Motor neuron (in vitro differentiated cells): ENCODE measurements around the gene PINLYP. TPM values are rescaled to one million over a fixed set of nuclear protein-coding genes. Genes with fewer than 3 reads are reported as not detected.

Source experiments
- ATAC-seq, 8 experiments: fragments of 200-7000 bp; cut with Tn5 transposase; replicated peaks in 6 of 8; 2 replicates each; pipeline ENCODE4 v1.8.0; 2021; ENCODE audit warnings: mild to moderate bottlenecking in 8 of 8, moderate library complexity in 8 of 8
- H3K27ac ChIP-seq, 2 donors: fragments of 250-450 bp; sonication (Bioruptor Pico); 2 replicates each; pipeline ENCODE4 v1.9.0; 2021; ENCODE audit warnings: antibody characterized with exemption in 2 of 2, mild to moderate bottlenecking in 2 of 2, moderate library complexity in 1 of 2
- H3K4me1 ChIP-seq, 2 donors: fragments of 250-450 bp; sonication (Bioruptor Pico); replicated peaks in 1 of 2; 2 replicates each; pipeline ENCODE4 v1.6.1; 2021; ENCODE audit warnings: antibody characterized with exemption in 2 of 2, mild to moderate bottlenecking in 2 of 2, moderate library complexity in 1 of 2
- H3K4me3 ChIP-seq, 5 donors: fragments of 250-450 bp; sonication (Bioruptor Pico); 2 replicates each; pipeline ENCODE4 v1.9.0; 2021; ENCODE audit warnings: antibody characterized with exemption in 5 of 5, mild to moderate bottlenecking in 5 of 5, moderate library complexity in 4 of 5
- WGBS, 10 experiments: fragments of 450-650 bp; shearing (Covaris generic); methylation state at CpG; one replicate each; pipeline ENCODE4 v1.0.0; 2022; 5-methylcytosine and 5-hydroxymethylcytosine counted together
- in situ Hi-C, 9 experiments: fragments of 400-800 bp; cut with MboI; loops; one replicate each; pipeline ENCODE4 v1.15.0; 2021; ENCODE audit warnings: low sequenced_read_pairs in 9 of 9, low pct_unique_long_range_greater_than_20kb in 2 of 9; ENCODE audit not compliant: unreplicated experiment in 9 of 9
- total RNA-seq, 8 experiments: library from RNA; unstranded; fragments of 300-600 nt; gene quantifications; 2 replicates each; pipeline versions ENCODE4 v1.2.3 to v1.2.4, GENCODE V29; 2022

PINLYP gene
- total RNA-seq, 8 experiments from 2014 or later: 0.64 to 22.4 (median 3.0) TPM

DNA sequence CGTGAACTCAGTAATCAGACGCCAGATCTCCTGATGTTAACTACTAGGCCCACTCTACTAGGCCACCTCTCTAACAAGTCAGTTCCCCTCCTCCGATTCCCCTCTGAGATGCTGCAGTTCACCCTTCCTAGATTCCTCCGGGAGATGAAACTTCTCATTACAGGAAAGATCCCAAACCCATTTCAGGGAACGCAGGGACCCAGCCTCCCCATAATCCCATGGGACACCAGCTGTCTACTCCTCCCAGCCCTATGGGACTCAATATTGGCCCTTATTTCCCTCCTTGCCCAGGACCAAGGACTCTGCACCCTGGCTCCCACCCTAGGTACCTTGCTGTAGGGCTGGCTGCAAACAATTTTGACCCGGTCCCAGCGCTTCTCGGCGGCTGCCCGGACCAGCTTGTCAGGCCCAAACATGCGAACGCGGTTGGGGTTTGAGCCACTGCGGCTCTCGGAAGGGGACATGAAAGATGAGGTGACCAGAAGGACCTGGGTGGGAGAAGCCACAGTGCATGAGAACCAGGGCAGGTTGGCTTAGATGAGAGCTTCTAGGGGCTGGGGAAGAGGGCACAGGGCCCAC, 21.2 kb upstream of the PINLYP start:
- H3K27ac ChIP-seq: no peak overlapping the region
- in situ Hi-C loops: no loop called here
- WGBS, 10 experiments: 80 to 100% (median 98%) methylated on average over 1 to 6 of the region's 15 CpGs; no CpG with 5 or more reads in 6 of the 10 experiments

DNA sequence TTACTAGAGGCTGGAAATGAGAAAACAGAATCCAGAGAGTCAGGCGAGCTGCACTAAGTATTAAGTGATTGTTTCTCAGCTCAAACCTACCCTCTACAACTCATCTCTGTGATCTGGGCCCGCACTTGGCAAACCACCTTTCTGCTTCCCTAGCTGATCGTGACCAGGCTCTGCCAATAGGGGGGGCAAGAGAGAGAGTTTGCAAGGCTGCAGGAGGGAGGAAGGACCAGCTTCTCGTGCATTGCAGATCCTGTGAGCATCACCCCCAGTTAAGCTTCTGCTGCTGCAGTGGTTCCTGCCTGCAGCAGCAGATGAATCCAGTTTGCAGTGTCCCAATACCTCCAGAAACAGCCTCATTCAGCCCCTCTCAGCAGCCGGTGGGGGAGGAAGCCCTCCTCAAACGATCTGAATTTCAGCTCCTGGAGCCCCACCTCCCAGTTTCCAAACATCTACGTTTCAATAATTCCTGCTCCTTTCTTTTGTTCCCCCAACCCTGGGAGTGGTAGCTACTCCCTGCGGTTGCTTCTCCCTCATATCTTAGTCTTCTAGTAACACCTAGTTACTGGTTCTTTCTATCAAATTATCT, 20.3 kb upstream of the PINLYP start:
- Histone ChIP-seq H3K4me3 (no peak overlapping the region), H3K4me1 (no peaks in the 10 kb centered on the region), H3K27ac (no peak overlapping the region)
- WGBS, 10 experiments: 0 to 90% (median 37%) methylated on average over 1 to 7 of the region's 8 CpGs; no CpG with 5 or more reads in 2 of the 10 experiments
- ATAC-seq: peak in 7 of 8 experiments; percentile 57 to 86 (median 73)
- in situ Hi-C loops: no loop called here

More for the DNA sequence above, 21.2 kb upstream of the PINLYP start:
- H3K4me1 ChIP-seq: no peaks in the 10 kb centered on the region
- no peak overlapping the region for H3K4me3 ChIP-seq
- no peak for ATAC-seq

DNA sequence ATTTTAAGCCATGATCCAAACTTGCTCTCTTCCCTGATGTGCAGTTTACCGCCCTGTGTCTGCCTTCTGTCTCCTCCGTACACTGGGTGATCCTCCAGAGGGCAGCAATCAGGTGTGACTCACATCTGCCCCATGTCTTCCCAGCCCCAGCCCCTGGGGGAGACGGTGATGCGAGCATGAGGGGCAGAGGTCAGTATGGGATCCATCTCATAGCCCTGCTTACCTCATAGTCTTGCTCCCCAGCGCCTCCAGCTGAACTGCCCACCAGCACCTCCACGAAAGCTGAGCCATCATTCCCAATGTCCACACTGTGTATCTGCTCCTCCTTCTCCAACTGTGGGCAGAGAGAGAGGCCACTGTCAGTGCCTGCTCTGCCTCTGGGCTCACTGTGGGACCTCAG, 14.9 kb upstream of the PINLYP start:
- peak in 3 of 8 experiments; percentile 29 to 38 (median 30) for ATAC-seq
- no peak overlapping the region for H3K27ac ChIP-seq
- in situ Hi-C loops: no loop called here
- WGBS, 10 experiments: 50 to 100% (median 92%) methylated on average over 2 of the region's 6 CpGs; no CpG with 5 or more reads in 5 of the 10 experiments
- no peaks in the 10 kb centered on the region for H3K4me1 ChIP-seq
- no peak overlapping the region for H3K4me3 ChIP-seq

DNA sequence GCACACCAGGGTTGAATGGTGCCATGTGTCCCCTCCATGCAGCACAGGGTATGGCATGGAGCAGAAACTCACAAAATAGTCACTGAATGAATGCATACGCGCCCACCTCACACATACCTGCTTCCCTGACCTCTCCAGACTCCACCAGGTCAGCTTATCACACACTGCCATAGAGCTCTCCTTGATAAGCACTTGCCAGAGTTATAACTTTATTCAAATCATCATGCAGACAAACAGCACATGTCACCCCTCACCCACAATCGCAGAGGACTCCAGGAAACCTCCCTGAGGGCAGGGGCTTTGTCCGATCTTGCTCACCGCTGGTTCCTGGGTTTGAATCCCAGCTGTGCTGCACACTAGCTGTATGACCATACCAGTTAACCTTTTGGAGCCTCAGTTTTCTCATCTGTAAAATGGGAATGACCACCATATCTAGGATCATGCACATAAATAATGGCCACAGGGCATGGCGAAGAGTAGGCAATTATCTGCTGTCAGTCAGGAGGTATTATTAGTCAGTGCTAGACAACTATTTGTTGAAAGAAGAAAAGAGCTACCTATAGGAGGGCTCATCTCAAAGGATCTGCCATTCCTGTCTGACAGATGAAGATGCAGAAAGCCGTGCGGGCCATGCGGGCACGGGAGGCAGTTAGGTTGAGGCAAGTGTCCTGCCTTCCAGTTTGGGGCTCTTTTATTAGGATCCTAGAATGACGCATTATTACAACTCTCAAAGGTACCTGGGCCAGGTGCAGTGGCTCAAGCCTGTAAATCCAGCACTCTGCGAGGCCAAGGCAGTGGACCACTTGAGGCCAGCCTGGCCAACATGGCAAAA, 14.2 kb upstream of the PINLYP start:
- in situ Hi-C loops: no loop called here
- no peak overlapping the region for H3K4me3 ChIP-seq
- WGBS, 10 experiments: 88 to 100% (median 95%) methylated on average over 1 to 11 of the region's 12 CpGs; no CpG with 5 or more reads in 2 of the 10 experiments
- no peak overlapping the region for H3K27ac ChIP-seq
- no peak for ATAC-seq
- no peaks in the 10 kb centered on the region for H3K4me1 ChIP-seq

DNA sequence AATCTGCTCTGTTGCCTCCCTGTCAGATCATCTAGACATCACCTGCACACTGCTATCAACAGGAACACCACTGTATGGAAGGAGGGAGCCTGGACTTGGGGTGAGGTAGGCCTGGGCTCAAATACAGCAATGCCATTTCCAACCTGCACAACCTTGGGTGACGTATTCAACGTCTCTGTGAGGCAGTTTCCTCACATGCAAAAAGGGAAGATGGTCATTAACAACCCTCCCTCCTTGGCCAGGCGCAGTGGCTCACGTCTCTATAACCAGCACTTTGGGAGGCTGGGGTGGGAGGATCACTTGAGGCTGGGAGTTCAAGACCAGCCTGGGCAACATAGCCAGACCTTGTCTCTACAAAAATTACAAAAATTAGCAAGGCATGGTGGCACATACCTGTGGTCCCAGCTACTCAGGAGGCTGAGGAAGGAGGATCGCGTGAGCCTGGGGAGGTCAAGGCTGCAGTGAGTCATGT, 13.3 kb upstream of the PINLYP start:
- WGBS, 10 experiments: 45 to 100% (median 100%) methylated on average over 1 to 3 of the region's 6 CpGs; no CpG with 5 or more reads in 6 of the 10 experiments
- Histone ChIP-seq H3K4me3 (no peak overlapping the region), H3K27ac (no peak overlapping the region), H3K4me1 (no peaks in the 10 kb centered on the region)
- in situ Hi-C loops: no loop called here
- no peak for ATAC-seq

DNA sequence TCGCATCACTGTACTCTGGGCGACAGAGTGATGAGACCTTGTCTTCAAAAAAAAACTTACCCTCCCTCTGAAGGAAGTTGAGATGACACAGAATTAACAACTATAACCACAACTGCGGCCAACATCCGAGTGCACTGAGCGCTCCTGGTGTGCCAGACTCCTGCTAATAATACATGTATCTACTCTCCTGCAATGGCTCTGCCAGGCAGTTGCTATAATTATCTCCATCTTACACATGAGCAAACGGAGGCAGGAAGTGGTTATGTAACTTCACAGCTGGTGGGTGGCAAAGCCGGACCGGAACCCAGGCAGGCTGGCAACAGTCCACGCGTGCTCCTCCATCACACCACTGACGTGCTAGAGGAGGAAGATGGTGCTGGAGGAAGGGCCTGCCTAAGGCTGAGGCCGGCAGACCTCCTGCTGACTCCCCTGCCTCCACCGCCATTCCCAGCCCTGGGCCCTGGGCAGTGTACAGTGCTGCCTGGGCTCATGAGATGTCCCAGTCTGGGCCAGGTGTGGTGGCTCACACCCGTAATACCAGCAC, 12.8 kb upstream of the PINLYP start:
- in situ Hi-C loops: no loop called here
- H3K4me3 ChIP-seq: no peak overlapping the region
- 43 to 100% (median 95%) methylated on average over 3 to 10 of the region's 14 CpGs; no CpG with 5 or more reads in 5 of the 10 experiments for WGBS, 10 experiments
- no peaks in the 10 kb centered on the region for H3K4me1 ChIP-seq
- H3K27ac ChIP-seq: no peak overlapping the region
- ATAC-seq: no peak

DNA sequence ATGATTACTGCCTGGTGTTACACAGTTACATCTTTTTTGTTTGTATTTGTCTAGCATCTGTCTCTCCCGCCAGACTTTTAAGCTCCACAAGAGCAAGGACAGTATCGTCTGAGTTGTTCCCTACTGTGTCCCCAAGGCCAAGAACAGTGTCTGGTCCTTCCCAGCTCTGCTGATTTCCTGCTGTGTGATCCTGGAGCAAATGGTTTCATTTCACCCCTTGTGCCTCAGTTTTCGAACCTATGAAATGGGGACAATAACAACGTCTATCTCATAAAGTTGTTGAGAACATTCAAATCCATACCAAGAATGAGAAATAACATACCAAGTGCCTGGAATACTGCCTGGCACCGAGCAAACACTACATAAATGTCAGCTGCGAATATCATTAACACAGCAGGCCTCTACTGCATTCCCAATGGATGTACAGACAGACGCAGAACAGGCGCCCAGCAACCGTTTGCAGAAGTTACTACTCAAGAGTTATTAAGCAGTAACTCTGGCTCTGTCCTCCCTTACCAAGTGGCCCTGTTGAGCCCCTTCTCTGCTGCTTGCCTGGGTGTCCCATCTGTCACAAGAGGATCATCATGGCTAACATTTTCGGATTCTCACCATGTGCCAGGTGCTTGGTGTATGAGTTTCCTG, 11.7 kb upstream of the PINLYP start:
- ATAC-seq: peak in 1 of 8 experiments; percentile 51
- Histone ChIP-seq H3K4me3 (no peak overlapping the region), H3K27ac (no peak overlapping the region), H3K4me1 (no peaks in the 10 kb centered on the region)
- WGBS, 10 experiments: 53 to 93% (median 88%) methylated on average over 2 to 9 of the region's 10 CpGs
- in situ Hi-C loops: no loop called here

DNA sequence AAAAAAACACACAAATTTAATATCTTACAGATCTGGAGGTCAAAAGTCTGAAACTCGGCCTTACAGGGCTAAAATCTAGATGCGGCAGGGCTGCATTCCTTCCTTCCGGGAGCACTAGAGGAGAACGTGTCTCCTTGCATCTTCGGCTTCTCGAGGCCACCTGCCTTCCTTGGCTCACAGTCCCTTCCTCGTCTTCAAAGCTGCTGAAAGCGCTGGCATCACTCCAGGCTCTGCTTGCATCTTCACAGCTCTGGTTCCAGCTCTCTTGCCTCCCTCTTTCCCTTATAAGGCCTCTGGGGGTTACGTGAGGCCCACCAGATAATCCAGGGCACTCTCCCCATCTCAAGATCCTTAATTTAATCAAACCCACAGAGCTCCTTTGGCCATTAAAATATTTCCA, 10.8 kb upstream of the PINLYP start:
- no peak for ATAC-seq
- WGBS, 10 experiments: 44 to 100% (median 85%) methylated on average over 1 to 8 of the region's 9 CpGs; no CpG with 5 or more reads in 2 of the 10 experiments
- in situ Hi-C loops: no loop called here
- H3K27ac ChIP-seq: no peak overlapping the region
- no peaks in the 10 kb centered on the region for H3K4me1 ChIP-seq
- no peak overlapping the region for H3K4me3 ChIP-seq

DNA sequence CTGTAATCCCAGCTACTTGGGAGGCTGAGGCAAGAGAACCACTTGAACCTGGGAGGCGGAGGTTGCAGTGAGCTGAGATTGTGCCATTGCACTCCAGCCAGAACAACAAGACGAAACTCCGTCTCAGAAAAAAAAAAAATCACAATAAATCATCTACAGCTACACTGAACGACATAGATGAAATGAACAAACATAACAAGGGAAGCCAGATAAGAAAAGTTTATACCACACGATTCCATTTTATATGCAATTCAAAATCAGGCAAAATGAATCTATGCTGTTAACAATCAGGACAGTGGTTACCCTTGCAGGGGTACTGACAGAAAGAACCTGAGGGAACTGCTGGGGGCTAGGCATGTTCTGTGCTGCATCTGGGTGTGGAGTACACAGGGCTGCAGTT, 5.9 kb upstream of the PINLYP start:
- H3K4me3 ChIP-seq: no peak overlapping the region
- H3K4me1 ChIP-seq: peaks cover 6 to 8% of the 10 kb centered on the region in 2 donors
- no peak for ATAC-seq
- in situ Hi-C loops: no loop called here
- H3K27ac ChIP-seq: no peak overlapping the region
- WGBS, 10 experiments: 33 to 100% (median 92%) methylated on average over 1 to 4 of the region's 5 CpGs; no CpG with 5 or more reads in 1 of the 10 experiments

DNA sequence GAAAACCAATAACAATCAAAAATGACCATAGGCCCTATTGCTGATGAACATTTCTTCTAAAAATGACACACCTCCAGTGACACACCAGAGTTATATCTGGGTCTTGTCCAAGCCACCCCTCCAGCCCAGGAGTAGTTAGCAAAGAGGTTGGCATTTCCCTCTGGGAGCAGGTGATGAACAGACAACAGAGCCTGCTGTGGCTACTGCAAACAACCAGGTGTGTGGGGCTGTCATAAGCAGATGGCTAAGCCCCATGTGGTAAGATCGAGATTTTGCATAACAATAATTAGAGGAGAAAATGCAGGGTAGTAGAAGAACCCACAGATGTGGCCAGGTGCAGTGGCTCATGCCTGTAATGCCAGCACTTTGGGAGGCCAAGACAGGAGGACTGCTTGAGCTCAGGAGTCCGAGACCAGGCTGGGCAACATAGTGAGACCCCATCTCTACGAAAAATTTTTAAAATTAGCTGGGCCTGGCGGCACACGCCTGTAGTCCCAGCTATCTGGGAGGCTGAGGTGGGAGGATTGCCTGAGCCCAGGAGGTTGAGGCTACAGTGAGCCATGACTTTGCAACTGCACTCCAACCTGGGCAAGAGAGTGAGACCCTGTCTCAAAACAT, 5.3 kb upstream of the PINLYP start:
- ATAC-seq: no peak
- peaks cover 6 to 9% of the 10 kb centered on the region in 2 donors for H3K4me1 ChIP-seq
- H3K4me3 ChIP-seq: no peak overlapping the region
- 100% methylated on average over 3 of the region's 5 CpGs; no CpG with 5 or more reads in 9 of the 10 experiments for WGBS, 10 experiments
- no peak overlapping the region for H3K27ac ChIP-seq
- in situ Hi-C loops: no loop called here

DNA sequence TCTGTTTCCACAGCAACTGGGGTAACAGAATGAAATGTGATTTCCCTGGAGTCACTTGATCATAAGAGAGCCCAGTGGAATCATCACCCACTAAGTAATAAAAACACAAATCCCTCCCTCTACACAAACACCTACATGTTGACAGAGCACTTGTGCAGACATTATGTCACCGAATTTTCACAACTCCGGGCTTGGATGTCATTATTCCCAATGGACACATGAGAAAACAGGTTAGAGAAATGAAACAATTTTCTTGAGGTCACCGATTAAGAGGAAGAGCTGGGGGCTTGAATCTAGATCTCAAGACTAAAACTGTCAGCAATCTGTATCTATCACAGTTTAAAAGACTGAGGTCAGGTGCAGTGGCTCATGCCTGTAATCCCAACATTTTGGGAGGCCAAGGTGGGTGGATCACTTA, 3.4 kb upstream of the PINLYP start:
- WGBS, 10 experiments: 60 to 100% (median 96%) methylated on average over 1 to 3 of the region's 3 CpGs; no CpG with 5 or more reads in 2 of the 10 experiments
- ATAC-seq: peak in 1 of 8 experiments; percentile 7
- in situ Hi-C loops: no loop called here
- Histone ChIP-seq H3K27ac (no peak overlapping the region), H3K4me3 (no peak overlapping the region), H3K4me1 (peaks cover 10 to 12% of the 10 kb centered on the region in 2 donors)

DNA sequence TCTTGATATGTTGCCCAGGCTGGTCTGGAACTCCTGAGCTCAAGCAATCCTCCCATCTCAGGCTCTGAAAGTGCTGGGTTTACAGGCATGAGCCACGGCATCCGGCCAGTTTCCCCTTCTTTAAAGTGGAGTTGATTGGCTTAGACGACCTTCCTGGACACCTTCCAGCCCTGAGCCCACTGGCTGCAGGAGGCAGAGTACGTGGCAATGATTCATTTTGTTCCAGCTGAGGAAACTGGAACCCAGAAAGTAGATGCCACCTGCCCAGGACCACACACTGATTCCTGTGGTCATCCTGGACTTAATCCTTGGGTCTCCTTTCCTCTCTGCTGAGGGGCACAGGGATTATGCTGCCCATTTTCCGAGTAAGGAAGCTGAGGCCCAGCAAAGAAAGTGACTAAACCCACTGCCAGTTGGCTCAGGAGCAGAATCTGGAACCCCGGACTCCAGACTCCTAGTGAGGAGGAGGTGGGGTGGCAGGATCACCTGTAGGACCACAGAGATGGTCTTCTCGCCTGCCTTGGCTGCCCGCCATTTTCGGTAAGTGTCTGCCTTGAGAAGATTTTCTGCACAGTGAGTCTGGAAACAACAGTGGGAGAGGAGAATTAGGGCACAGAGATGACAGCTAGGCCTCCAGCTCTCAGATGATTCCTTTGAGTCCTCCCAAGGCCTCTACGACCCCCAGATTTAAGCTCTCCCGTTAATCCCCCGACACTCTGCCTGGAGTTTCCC, 1.0 kb upstream of the PINLYP start:
- Histone ChIP-seq H3K4me1 (peaks cover 10 to 12% of the 10 kb centered on the region in 2 donors), H3K4me3 (peak overlapping the region; percentile 54 to 83 (median 61)), H3K27ac (peak overlapping the region; percentile 43 to 74)
- in situ Hi-C loops: no loop called here
- no peak for ATAC-seq
- 0 to 100% (median 17%) methylated on average over 1 to 8 of the region's 12 CpGs; no CpG with 5 or more reads in 1 of the 10 experiments for WGBS, 10 experiments
